Measurements from ENCODE around the gene DNPH1.

GRCh38 chr6:43188426-43188825 lies 40.9 kb downstream of the DNPH1 start:
- no peak for TF ChIP-seq CTCF (IDR thresholded peaks at IDR 0.05)
- TF ChIP-seq POLR2A (IDR thresholded peaks at IDR 0.05), result no peak

Data from breast epithelium (tissue), 3 donors.